GM04503 (cell line): ENCODE results near the gene PIR.

Experiments
- DNase-seq: peaks from one replicate; pipeline ENCODE4 v3.0.0-alpha.2; 2012; ENCODE audit warnings: low read depth

Gene PIR

DNA sequence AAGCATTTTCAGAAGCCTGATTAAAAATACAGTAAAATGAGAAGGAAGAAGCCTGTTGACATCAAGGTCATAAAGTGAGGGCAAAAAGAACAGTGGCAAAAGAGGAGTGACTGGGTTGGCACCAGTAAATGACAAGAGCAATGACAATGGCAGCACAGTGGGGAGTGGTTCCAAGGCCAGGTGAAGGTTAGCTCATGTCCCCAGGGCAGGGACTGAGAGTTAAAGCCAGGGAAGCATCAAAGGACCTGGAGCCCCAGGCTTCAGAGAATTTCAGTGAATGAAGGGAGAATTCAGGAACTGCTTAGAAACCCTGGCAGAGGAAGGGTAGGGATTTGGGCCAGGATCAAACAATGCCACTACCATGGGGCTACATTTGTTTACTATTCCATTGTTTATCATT is 149.0 kb downstream of the PIR start:
- no peak for DNase-seq

DNA sequence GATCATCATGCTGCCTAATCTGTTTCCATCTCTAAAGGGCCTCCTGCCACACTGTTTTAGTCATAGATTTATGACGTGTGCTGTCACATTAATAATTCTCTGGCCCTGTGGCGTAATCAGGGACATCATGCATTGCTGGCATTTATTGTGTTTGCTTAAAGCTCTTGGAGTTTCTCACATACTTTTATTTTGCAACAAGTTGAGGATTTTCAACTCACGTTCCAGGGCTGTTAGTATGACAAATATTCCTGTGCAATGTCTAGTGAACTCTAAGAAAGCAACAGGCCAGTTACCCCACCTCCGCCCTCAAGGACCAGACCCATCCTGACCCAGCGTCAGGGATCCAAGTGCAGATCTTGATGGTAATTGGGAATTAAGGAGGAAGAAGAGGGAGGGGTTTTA is 150.1 kb downstream of the PIR start:
- DNase-seq: peak; percentile 36

- no peak for DNase-seq
Measured at GRCh38 chrX:15340867-15341266, 152.3 kb downstream of the PIR start.

- DNase-seq: no peak
Measured at GRCh38 chrX:15336023-15336413, 157.1 kb downstream of the PIR start.

DNA sequence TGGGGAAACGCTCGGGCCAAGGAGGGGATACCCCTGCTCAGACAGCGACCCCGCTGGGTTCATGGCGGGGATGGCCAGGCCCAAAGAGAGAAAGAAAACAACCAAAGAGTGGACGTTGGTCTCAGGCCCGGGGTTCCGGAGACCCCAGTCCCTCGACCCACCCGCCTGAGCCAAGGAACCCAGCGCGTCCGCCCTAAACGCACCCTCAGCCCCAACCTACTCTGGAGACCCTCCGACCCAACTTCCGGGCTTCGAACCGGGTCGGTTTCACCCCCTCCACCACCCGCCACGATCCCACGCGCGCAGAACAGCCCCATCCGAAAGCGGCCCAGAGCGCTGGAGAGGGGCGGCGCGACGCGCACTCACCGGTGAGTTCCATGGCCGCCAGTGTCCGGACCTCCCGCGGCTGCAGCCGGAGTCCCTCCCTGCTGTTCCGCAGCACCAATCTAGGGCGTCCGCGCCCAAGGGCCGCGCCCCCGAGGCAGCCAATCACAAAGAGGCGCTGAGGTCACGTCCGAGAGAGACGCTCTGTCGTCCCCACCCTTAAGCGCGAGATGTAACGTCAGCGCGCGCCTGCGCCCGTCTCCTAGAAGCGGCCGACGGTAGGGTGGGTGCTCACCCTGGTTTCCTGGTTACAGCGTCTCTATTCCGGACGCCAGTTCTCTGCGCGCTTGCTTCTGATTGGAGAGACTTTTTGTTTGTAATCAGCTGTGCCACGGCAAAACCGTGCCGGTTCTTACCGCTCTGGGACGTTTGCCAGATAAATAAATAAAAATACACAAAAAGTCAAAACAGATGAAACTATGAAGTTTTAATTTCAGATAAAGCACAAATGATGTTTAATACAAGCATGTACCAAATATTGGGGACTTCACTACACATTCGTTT is 157.8 kb downstream of the PIR start, which contains the start of gene PIGA:
Gene PIGA (minus strand): TSS at position 389 of the 888 bp plus-strand sequence. CDS start 3,593 bp downstream, outside the sequence.
- DNase-seq: peak; percentile 83
